Endothelial cell (in vitro differentiated cells): Measurements from ENCODE around the gene CCDC60. TPM values are rescaled to one million over a fixed set of nuclear protein-coding genes. Genes with fewer than 3 reads are reported as not detected.

Experiments
- DNase-seq: peaks from one replicate; pipeline ENCODE4 v3.0.0; 2021; ENCODE audit warnings: low spot score
- H3K27ac Mint-ChIP-seq: one replicate; pipeline ENCODE4 v1.8.0; 2021; ENCODE audit warnings: mixed read lengths, inconsistent platforms; ENCODE audit not compliant: unreplicated experiment
- H3K27me3 Mint-ChIP-seq: one replicate; pipeline ENCODE4 v1.8.0; 2021; ENCODE audit warnings: mild to moderate bottlenecking, moderate library complexity, mixed read lengths, inconsistent platforms; ENCODE audit not compliant: unreplicated experiment
- H3K36me3 Mint-ChIP-seq: one replicate; pipeline ENCODE4 v1.8.0; 2021; ENCODE audit warnings: mild to moderate bottlenecking, low read depth, mixed read lengths, inconsistent platforms; ENCODE audit not compliant: unreplicated experiment
- H3K4me1 Mint-ChIP-seq: one replicate; pipeline ENCODE4 v1.8.0; 2021; ENCODE audit warnings: mild to moderate bottlenecking, mixed read lengths, inconsistent platforms; ENCODE audit not compliant: unreplicated experiment
- H3K4me3 Mint-ChIP-seq: one replicate; pipeline ENCODE4 v1.8.0; 2021; ENCODE audit warnings: mild to moderate bottlenecking, mixed read lengths, inconsistent platforms; ENCODE audit not compliant: unreplicated experiment
- H3K9me3 Mint-ChIP-seq: one replicate; pipeline ENCODE4 v1.8.0; 2021; ENCODE audit warnings: mixed read lengths, inconsistent platforms; ENCODE audit not compliant: unreplicated experiment
- total RNA-seq: library from RNA; stranded (reverse); fragmentation: NEBNext Ultra II Directional; extraction: Animal tissue kit (Norgen Biotek cat#: 25700); gene quantifications from one replicate; pipeline ENCODE4 v1.2.1, GENCODE V29; 2021; ENCODE audit not compliant: unreplicated experiment
- TF ChIP-seq, protein P1 (sequence below): fragments of 200-600 bp; sonication (generic); IDR thresholded peaks from one replicate; pipeline ENCODE4 v1.5.0; 2021; ENCODE audit warnings: antibody characterized with exemption; ENCODE audit not compliant: unreplicated experiment

CCDC60 gene
- total RNA-seq, 1 donor from 2014 or later = 1.9 TPM

DNA sequence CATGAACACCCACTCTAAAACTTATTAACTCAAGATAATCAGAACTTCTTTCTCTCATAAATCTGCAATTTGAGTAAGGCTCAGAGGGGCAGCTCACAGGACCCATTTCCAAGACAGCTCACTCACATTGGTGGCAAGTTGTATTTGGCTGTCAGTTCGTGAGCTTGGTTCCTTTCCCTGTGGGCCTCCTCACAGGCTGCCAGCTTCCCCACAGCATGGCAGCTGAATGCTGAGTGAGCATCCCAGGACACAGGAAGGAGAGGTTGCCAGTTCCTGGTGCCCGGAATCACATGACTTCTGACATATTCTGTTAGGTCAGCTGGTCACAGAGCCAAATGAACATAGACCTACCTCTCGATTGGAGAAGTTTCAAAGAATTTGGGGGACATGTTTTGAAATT is 142.4 kb downstream of the CCDC60 start:
- Mint-ChIP-seq H3K27me3 (no peaks in the 10 kb centered on the region), H3K27ac (no peak overlapping the region), H3K4me3 (no peak overlapping the region), H3K36me3 (no peaks in the 10 kb centered on the region), H3K9me3 (no peaks in the 10 kb centered on the region), H3K4me1 (no peaks in the 10 kb centered on the region)
- DNase-seq = no peak
- TF ChIP-seq, protein P1, sequence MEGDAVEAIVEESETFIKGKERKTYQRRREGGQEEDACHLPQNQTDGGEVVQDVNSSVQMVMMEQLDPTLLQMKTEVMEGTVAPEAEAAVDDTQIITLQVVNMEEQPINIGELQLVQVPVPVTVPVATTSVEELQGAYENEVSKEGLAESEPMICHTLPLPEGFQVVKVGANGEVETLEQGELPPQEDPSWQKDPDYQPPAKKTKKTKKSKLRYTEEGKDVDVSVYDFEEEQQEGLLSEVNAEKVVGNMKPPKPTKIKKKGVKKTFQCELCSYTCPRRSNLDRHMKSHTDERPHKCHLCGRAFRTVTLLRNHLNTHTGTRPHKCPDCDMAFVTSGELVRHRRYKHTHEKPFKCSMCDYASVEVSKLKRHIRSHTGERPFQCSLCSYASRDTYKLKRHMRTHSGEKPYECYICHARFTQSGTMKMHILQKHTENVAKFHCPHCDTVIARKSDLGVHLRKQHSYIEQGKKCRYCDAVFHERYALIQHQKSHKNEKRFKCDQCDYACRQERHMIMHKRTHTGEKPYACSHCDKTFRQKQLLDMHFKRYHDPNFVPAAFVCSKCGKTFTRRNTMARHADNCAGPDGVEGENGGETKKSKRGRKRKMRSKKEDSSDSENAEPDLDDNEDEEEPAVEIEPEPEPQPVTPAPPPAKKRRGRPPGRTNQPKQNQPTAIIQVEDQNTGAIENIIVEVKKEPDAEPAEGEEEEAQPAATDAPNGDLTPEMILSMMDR = no peak

DNA sequence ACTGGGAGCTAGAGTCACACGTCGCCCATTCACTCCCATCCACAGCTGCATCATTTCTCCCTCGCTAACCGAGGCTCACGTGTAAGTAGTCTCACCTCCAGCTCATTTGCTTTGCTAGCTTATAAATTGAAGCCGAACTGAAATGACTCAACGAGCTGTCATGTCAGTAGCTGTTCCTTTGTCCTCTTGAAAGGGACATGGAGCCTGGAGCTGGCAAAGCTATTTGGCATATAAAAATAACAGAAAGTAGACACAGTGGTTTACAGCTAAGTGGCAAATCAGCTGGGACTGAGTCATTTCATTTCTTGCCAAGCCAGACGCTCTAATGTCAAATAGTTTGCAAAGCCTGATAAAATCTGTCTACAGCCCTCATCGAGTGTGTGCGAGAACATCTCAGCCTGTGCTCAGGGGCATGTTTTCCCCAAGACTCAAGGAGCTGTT is 144.6 kb downstream of the CCDC60 start:
- Mint-ChIP-seq H3K27me3 (no peaks in the 10 kb centered on the region), H3K36me3 (peaks cover 5% of the 10 kb centered on the region), H3K27ac (no peak overlapping the region), H3K4me1 (no peaks in the 10 kb centered on the region), H3K4me3 (no peak overlapping the region), H3K9me3 (no peaks in the 10 kb centered on the region)
- DNase-seq = no peak
- TF ChIP-seq, protein P1 = no peak

DNA sequence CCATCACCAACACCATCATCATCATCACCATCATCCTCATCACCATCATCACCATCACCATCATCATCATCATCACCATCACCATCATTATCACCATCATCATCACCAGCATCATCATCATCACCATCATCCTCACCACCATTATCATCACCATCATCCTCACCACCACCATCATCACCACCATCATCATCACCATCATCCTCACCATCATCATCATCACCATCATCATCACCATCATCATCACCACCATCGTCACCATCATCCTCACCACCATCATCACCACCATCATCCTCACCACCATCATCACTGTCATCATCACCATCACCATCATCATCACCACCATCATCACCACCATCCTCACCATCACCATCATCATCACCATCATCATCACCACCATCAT is 146.0 kb downstream of the CCDC60 start:
- DNase-seq = no peak
- no peak overlapping the region for H3K4me3 Mint-ChIP-seq
- TF ChIP-seq, protein P1 = no peak
- H3K4me1 Mint-ChIP-seq = no peaks in the 10 kb centered on the region
- no peak overlapping the region for H3K27ac Mint-ChIP-seq
- H3K9me3 Mint-ChIP-seq = no peaks in the 10 kb centered on the region
- peaks cover 5% of the 10 kb centered on the region for H3K36me3 Mint-ChIP-seq
- no peaks in the 10 kb centered on the region for H3K27me3 Mint-ChIP-seq

DNA sequence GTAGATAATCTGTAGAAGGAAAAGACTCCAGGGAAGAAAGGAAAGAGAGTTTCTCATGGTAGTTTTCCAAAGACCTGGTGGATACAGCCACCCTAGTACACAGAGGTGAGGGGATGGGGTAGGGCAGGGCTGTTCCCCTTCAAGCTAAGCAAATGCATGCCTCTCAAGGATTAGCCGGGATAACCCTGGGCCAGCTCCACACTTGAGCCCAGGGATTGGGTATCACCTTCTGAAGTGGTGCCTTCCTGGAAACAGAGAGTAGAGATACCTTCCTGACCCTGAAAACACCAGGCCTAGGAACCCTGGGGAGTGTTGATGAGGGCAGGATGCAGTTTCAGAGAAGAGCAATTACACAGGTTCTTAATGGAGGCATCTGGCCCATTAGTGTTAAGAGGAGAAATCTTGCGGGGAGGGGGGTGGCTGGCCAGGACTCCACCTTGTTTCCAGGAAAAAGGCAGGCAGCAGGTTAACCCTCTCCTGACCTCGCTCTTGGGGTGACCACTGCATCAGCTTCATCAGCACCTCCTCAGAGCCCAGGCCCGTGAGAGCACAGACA is 152.1 kb downstream of the CCDC60 start:
- no peak overlapping the region for H3K27ac Mint-ChIP-seq
- TF ChIP-seq, protein P1 = no peak
- peaks cover 9% of the 10 kb centered on the region for H3K36me3 Mint-ChIP-seq
- H3K9me3 Mint-ChIP-seq = no peaks in the 10 kb centered on the region
- no peak for DNase-seq
- H3K4me1 Mint-ChIP-seq = no peaks in the 10 kb centered on the region
- H3K4me3 Mint-ChIP-seq = no peak overlapping the region
- H3K27me3 Mint-ChIP-seq = no peaks in the 10 kb centered on the region

DNA sequence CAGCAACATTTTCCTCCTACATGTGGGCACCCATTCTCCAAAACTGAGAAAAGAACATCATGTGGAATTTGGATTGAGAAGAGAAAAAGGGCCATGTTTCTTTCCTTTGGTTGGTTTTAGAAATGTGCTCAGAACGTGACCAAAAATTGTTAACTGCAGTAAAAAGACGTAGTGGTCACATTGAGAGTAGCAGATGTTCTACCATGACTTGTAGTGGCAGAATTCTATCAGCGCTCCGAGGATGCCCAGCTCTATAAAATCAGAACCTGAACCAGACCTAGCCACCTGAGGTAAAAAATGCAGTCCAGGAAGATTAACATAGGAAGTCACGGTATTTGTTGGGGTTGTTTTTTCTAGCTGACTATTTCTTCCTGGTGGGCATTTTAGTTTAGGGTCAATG is 157.3 kb downstream of the CCDC60 start:
- no peaks in the 10 kb centered on the region for H3K27me3 Mint-ChIP-seq
- H3K4me3 Mint-ChIP-seq = no peak overlapping the region
- H3K4me1 Mint-ChIP-seq = no peaks in the 10 kb centered on the region
- H3K36me3 Mint-ChIP-seq = peaks cover 4% of the 10 kb centered on the region
- no peaks in the 10 kb centered on the region for H3K9me3 Mint-ChIP-seq
- no peak for DNase-seq
- H3K27ac Mint-ChIP-seq = no peak overlapping the region
- TF ChIP-seq, protein P1 = no peak
